ENCODE measurements around the gene DIDO1. TPM values are rescaled to one million over a fixed set of nuclear protein-coding genes. Genes with fewer than 3 reads are reported as not detected.

DIDO1 gene
- total RNA-seq, 2 experiments from 2014 or later = 65.1 to 70.6 TPM

DNA sequence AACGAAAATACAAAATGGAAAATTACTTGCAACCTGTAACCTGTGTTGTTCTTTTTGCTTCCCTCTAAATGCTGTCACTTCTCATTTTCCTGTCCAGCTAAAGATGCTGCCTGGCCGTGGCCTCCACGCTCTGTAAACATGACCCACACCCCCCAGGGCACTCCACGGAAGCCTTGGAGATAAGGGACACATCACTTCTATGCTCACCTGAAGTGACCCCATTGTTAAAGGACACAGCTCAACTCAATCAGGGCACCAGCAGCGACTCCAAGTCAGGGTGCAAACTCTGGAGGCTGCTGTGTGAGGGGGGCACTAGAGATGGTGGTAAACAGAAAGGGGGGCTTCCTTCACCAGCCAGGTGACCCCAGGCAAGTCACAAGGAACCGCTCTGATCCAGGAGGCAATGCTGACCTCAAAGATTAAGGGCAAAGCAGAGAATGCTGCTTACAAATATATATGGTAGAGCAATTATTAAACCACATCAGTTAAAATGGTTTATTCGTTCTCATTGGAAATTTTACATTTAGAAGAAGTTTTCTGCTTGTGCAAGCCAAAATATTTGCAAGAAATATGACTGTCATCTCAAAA, 13.2 kb downstream of the DIDO1 start:
- H3K4me1 ChIP-seq (ENCODE audit: insufficient read depth, low read length, poor library complexity, severe bottlenecking) = peaks cover 31% of the 10 kb centered on the region
- CTCF ChIA-PET (ENCODE audit: unreplicated experiment) = no interaction called here
- peaks cover 74% of the 10 kb centered on the region for H3K36me3 ChIP-seq (ENCODE audit: insufficient read depth, low read length)
- intact Hi-C loops (cut with micrococcal nuclease; ENCODE audit: unreplicated experiment) = no loop called here
- no peaks in the 10 kb centered on the region for H3K9me2 ChIP-seq (ENCODE audit: insufficient read depth, low read length)
- no peak for TF ChIP-seq EZH2phosphoT487 (IDR thresholded peaks at IDR 0.05; ENCODE audit: borderline replicate concordance, low read depth, low read length)
- TF ChIP-seq, protein P1, sequence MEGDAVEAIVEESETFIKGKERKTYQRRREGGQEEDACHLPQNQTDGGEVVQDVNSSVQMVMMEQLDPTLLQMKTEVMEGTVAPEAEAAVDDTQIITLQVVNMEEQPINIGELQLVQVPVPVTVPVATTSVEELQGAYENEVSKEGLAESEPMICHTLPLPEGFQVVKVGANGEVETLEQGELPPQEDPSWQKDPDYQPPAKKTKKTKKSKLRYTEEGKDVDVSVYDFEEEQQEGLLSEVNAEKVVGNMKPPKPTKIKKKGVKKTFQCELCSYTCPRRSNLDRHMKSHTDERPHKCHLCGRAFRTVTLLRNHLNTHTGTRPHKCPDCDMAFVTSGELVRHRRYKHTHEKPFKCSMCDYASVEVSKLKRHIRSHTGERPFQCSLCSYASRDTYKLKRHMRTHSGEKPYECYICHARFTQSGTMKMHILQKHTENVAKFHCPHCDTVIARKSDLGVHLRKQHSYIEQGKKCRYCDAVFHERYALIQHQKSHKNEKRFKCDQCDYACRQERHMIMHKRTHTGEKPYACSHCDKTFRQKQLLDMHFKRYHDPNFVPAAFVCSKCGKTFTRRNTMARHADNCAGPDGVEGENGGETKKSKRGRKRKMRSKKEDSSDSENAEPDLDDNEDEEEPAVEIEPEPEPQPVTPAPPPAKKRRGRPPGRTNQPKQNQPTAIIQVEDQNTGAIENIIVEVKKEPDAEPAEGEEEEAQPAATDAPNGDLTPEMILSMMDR (conservative IDR thresholded peaks at IDR 0.05; ENCODE audit: low read length) = no peak
- POLR2A ChIA-PET = interaction anchor here (0.6 kb wide), 2 partner anchors 36 to 49 kb away, joined by 3 read pairs; no protein-coding TSS in a partner anchor
- peaks cover 36% of the 10 kb centered on the region for H4K20me1 ChIP-seq (ENCODE audit: insufficient read depth, low read length)
- H2AFZ ChIP-seq (ENCODE audit: low read length) = no peak overlapping the region
- no peaks in the 10 kb centered on the region for H3K9me3 ChIP-seq (ENCODE audit: low read length)
- H3K4me3 ChIP-seq (ENCODE audit: low read depth, low read length, poor library complexity, severe bottlenecking) = no peak overlapping the region
- H3K27ac ChIP-seq (ENCODE audit: low read depth, low read length, poor library complexity, severe bottlenecking) = no peak overlapping the region
- H3K79me2 ChIP-seq (ENCODE audit: insufficient read depth, low read depth, low read length) = peaks cover 66% of the 10 kb centered on the region
- DNase-seq (ENCODE audit: low spot score) = no peak
- BruUV-seq (replicated peaks) = no TSS peak
- H3K4me2 ChIP-seq (ENCODE audit: low read length) = no peak overlapping the region

DNA sequence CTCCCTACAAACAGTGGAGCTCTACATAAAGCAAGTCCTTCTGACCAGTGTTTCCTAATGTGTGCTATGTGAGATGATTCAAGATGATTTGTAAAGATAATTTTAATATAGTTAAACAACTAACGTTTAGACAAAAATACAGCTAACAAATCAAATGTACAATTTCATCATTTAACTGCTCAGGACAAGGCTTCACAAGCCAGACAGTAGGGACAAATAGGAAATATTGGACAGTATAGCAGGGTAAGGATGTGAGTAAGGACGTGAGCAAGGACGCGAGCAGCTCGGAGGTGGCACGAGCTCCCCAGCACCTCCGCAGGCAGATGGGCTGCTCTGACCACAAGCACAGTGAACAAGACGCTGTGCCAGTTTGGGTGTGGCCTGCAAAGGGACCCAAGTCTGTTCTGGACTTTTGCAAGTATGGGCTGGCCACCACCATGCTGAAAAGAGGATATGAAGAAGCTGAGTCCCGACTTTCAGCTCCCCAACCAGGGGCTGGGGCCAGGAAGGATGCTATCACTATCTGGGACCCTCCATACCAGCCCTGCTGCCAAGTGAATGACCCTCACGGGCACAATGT, 14.5 kb downstream of the DIDO1 start:
- Histone ChIP-seq H3K9me2 (ENCODE audit: insufficient read depth, low read length) (no peaks in the 10 kb centered on the region), H2AFZ (ENCODE audit: low read length) (no peak overlapping the region), H4K20me1 (ENCODE audit: insufficient read depth, low read length) (peaks cover 29% of the 10 kb centered on the region), H3K4me2 (ENCODE audit: low read length) (no peak overlapping the region), H3K36me3 (ENCODE audit: insufficient read depth, low read length) (peaks cover 81% of the 10 kb centered on the region), H3K27ac (ENCODE audit: low read depth, low read length, poor library complexity, severe bottlenecking) (no peak overlapping the region), H3K79me2 (ENCODE audit: insufficient read depth, low read depth, low read length) (peaks cover 60% of the 10 kb centered on the region), H3K9me3 (ENCODE audit: low read length) (no peaks in the 10 kb centered on the region), H3K4me1 (ENCODE audit: insufficient read depth, low read length, poor library complexity, severe bottlenecking) (peaks cover 17% of the 10 kb centered on the region), H3K4me3 (ENCODE audit: low read depth, low read length, poor library complexity, severe bottlenecking) (no peak overlapping the region)
- DNase-seq (ENCODE audit: low spot score) = no peak
- no TSS peak for BruUV-seq (replicated peaks)
- TF ChIP-seq, protein P1 (conservative IDR thresholded peaks at IDR 0.05; ENCODE audit: low read length) = no peak
- TF ChIP-seq EZH2phosphoT487 (IDR thresholded peaks at IDR 0.05; ENCODE audit: borderline replicate concordance, low read depth, low read length) = no peak
- ChIA-PET POLR2A (interaction anchor here (1.0 kb wide), 1 partner anchor 42 kb away, joined by 3 read pairs; no protein-coding TSS in a partner anchor), CTCF (ENCODE audit: unreplicated experiment) (no interaction called here)
- intact Hi-C loops (cut with micrococcal nuclease; ENCODE audit: unreplicated experiment) = no loop called here
